Right cardiac atrium (tissue), 5 donors: Measurements from ENCODE around the gene ARMC9. TPM values are rescaled to one million over a fixed set of nuclear protein-coding genes. Genes with fewer than 3 reads are reported as not detected.
"Not testable (repeated sequence)": the region's sequence is repeated elsewhere in the genome, so short reads cannot be mapped to it uniquely, and the experiment has no call there.

Experiments
- ATAC-seq, 2 donors: fragments of 200-7000 bp; cut with Tn5 transposase; one replicate each; pipeline versions ENCODE4 v1.8.0 to v1.9.1; 2020; ENCODE audit warnings: moderate library complexity in 2 of 2, mild to moderate bottlenecking in 1 of 2
- DNase-seq, 3 donors: peaks; one replicate each; pipeline ENCODE4 v3.0.0-alpha.2; 2020
- H3K27ac ChIP-seq: one replicate; pipeline ENCODE4 v1.5.1; 2013; ENCODE audit warnings: mild to moderate bottlenecking, low read length, control low read depth, moderate library complexity
- H3K27me3 ChIP-seq: one replicate; pipeline ENCODE4 v1.6.1; 2013; ENCODE audit not compliant: control insufficient read depth, insufficient read depth
- H3K4me1 ChIP-seq: one replicate; pipeline ENCODE4 v1.6.1; 2013; ENCODE audit warnings: low read length; ENCODE audit not compliant: control insufficient read depth, insufficient read depth
- H3K4me3 ChIP-seq: one replicate; pipeline ENCODE4 v1.5.1; 2013; ENCODE audit warnings: low read length, control low read depth
- H3K9me3 ChIP-seq: one replicate; pipeline ENCODE4 v1.6.1; 2013; ENCODE audit warnings: low read length; ENCODE audit not compliant: control insufficient read depth
- WGBS: extraction: QIAGEN DNeasy Blood & Tissue Kit; methylation state at CpG from one replicate; pipeline ENCODE4 v1.1.7; 2013; 5-methylcytosine and 5-hydroxymethylcytosine counted together
- intact Hi-C, 4 donors: fragments of 100-400 bp; cut with DNase I; formaldehyde crosslinking; loops; one replicate each; pipeline versions ENCODE4 v1.11.0 to v1.14.0; 2022 to 2023
- polyA plus RNA-seq: library from polyadenylated mRNA; stranded (reverse); fragments of 200-250 nt; gene quantifications from one replicate; pipeline ENCODE4 v1.2.3, GENCODE V29; 2013
- total RNA-seq, 4 donors: library from RNA; stranded (reverse); fragmentation: NEBNext Ultra II Directional; extraction: Animal tissue kit (Norgen Biotek cat#: 25700); gene quantifications; one replicate each; pipeline ENCODE4 v1.2.1, GENCODE V29; 2021
- donor health status: healthy with polysubstance abuse.
- donor health status: DM: no; HTN: yes; CAD: no.
- donor health status: DM: no; HTN: no; CAD: no.
- donor health status: DM: no; HTN: yes; CAD: no; lungs with severe emphysema.
- donor health status: DM: yes; HTN: yes; CAD: no.

ARMC9 gene
- total and polyA plus RNA-seq, 5 donors: 1.3 to 6.8 (median 3.8) TPM

- no peaks in the 10 kb centered on the region for H3K27me3 ChIP-seq
- peak in 1 of 2 donors; percentile 29 for ATAC-seq
Observed at GRCh38 chr2:231168460-231169139, 29.8 kb upstream of the ARMC9 start.

DNA sequence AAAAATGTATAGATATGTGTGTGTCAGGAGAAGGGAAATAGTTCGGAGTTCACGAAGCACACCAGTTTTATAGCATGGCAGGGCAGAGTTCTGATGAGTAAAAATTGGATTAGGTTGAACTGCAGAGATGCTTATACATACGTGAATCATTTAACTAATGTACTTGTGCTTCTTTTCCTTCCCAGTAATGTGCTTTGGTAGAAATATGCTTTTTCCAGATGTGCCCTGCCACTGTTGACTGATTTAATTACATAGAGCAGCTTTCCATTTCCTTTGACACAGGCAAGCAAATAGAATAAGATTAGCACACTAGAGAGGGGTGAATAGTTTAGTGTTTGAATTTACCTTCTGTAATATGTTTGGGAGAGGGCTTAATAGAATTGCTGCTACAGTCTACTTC lies 28.9 kb upstream of the ARMC9 start:
- 60% methylated on average over 3 of the region's 3 CpGs for WGBS
- Histone ChIP-seq H3K27me3 (no peaks in the 10 kb centered on the region), H3K4me1 (no peaks in the 10 kb centered on the region), H3K4me3 (no peak overlapping the region), H3K27ac (no peak overlapping the region), H3K9me3 (no peaks in the 10 kb centered on the region)
- DNase-seq: no peak
- intact Hi-C loops: no loop called here
- no peak for ATAC-seq

More at GRCh38 chr2:231168460-231169139, 29.8 kb upstream of the ARMC9 start:
- Histone ChIP-seq H3K9me3 (no peaks in the 10 kb centered on the region), H3K4me1 (no peaks in the 10 kb centered on the region), H3K27ac (no peak overlapping the region), H3K4me3 (no peak overlapping the region)
- intact Hi-C loops: no loop called here
- DNase-seq: no peak
- 77% methylated on average over 4 of the region's 4 CpGs for WGBS

DNA sequence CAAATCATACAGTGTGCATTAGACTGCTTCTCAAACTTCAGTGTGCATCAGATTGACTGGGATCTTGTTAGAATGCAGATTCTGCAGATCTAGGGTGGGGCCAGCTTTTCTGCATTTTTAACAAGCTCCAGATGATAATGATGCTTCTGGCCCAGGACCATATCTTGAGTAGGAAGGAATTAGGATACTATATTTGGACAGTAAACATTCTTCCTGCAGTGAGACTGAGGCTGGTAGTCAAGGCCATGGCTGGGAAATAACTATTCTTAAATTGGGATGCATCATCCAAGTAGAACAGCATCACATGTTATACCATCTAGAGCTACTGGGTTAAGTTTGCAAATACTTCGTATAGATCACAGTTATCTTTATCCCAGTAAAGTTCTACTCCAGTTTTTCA lies 28.4 kb upstream of the ARMC9 start:
- intact Hi-C loops: loop anchor here in 1 of 4 donors (5.0 kb wide), 1 partner anchor 38 kb away; no protein-coding TSS in a partner anchor
- DNase-seq (no peak), ATAC-seq (no peak)
- no peaks in the 10 kb centered on the region for H3K9me3 ChIP-seq
- H3K4me1 ChIP-seq: no peaks in the 10 kb centered on the region
- WGBS: 35% methylated on average over 1 of the region's 1 CpG
- H3K27ac ChIP-seq: no peak overlapping the region
- H3K27me3 ChIP-seq: no peaks in the 10 kb centered on the region
- no peak overlapping the region for H3K4me3 ChIP-seq

GRCh38 chr2:231172025-231172424 lies 26.4 kb upstream of the ARMC9 start:
- Histone ChIP-seq H3K4me3 (no peak overlapping the region), H3K9me3 (no peaks in the 10 kb centered on the region), H3K27me3 (no peaks in the 10 kb centered on the region), H3K27ac (no peak overlapping the region), H3K4me1 (no peaks in the 10 kb centered on the region)
- ATAC-seq (no peak), DNase-seq (no peak)
- intact Hi-C loops: loop anchor here in 1 of 4 donors (5.0 kb wide), 1 partner anchor 40 kb away; no protein-coding TSS in a partner anchor
- WGBS: 76% methylated on average over 3 of the region's 3 CpGs

DNA sequence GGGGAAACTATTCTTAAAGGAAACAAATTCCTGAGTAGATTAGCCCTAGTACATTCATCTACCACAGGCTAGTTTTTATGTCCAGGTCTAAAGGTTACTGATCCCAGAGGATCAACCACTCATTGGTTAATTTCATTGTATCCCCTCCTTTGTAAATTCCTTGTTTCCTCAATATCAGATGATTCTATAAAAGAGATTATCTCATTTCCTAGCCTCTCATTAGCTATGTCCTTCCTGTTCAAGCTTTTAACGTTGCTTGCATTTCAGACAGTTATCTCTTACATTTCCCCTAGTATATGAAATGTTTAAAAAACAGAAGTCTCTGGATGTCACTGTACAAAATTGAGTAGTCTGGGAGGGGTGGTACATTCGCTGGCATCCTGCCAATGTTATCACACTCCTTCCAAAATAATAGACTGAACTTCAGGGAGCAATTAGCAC lies 24.2 kb upstream of the ARMC9 start:
- intact Hi-C loops: loop anchor here in 1 of 4 donors (5.0 kb wide), 1 partner anchor 42 kb away; no protein-coding TSS in a partner anchor
- Histone ChIP-seq H3K9me3 (no peaks in the 10 kb centered on the region), H3K27me3 (no peaks in the 10 kb centered on the region), H3K4me3 (no peak overlapping the region), H3K27ac (no peak overlapping the region), H3K4me1 (no peaks in the 10 kb centered on the region)
- no peak for DNase-seq
- 31% methylated on average over 2 of the region's 2 CpGs for WGBS
- peak in 1 of 2 donors; percentile 51 for ATAC-seq

DNA sequence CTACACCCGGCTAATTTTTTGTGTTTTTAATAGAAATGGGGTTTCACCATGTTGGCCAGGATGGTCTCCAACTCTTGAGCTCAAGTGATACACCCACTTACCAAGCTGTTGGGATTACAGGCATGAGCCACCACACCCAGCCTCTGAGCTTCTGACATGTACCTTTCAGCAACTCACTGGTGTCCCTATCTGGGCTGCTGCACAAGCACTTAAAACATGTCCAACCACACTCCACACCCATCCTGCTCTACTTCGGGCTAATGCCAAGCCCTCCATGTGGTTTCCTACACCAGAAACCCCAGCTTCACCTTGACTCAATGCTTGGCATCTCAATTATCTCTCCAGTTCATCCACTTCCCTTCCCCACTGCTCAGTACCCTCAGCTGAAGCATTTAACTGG lies 22.4 kb upstream of the ARMC9 start:
- DNase-seq (peak in 1 of 3 donors; percentile 62), ATAC-seq (peak; percentile 50 to 81)
- no peaks in the 10 kb centered on the region for H3K27me3 ChIP-seq
- 50% methylated on average over 2 of the region's 2 CpGs for WGBS
- no peak overlapping the region for H3K4me3 ChIP-seq
- peaks cover 7% of the 10 kb centered on the region for H3K4me1 ChIP-seq
- H3K9me3 ChIP-seq: no peaks in the 10 kb centered on the region
- intact Hi-C loops: no loop called here
- no peak overlapping the region for H3K27ac ChIP-seq

- intact Hi-C loops: no loop called here
- Histone ChIP-seq H3K27ac (no peak overlapping the region), H3K27me3 (no peaks in the 10 kb centered on the region), H3K4me3 (no peak overlapping the region), H3K4me1 (peaks cover 14% of the 10 kb centered on the region), H3K9me3 (no peaks in the 10 kb centered on the region)
- 87% methylated on average over 11 of the region's 11 CpGs for WGBS
- DNase-seq: no peak
- no peak for ATAC-seq
Observed at GRCh38 chr2:231177156-231178025, 21.0 kb upstream of the ARMC9 start.

DNA sequence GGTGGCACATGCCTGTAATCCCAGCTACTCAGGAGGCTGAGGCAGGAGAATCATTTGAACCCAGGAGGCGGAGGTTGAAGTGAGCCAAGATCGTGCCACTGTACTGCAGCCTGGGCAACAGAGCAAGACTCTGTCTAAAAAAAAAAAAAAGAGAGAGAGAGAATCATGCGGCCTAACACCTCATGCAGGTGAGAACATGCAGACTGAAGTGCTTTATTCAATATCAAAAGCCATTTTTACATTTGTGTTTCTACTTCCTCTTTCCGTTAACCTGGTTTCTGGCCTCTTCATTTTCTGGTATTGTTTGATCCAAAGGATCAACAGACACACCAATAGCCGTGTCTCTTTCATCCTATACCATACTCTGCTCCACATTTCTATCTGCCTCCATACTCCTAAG lies 19.6 kb upstream of the ARMC9 start:
- ATAC-seq, intact Hi-C loops, H3K9me3 ChIP-seq, H3K27ac ChIP-seq, H3K27me3 ChIP-seq, H3K4me3 ChIP-seq, DNase-seq: not testable (repeated sequence)
- peaks cover 17% of the 10 kb centered on the region for H3K4me1 ChIP-seq
- 92% methylated on average over 5 of the region's 5 CpGs for WGBS

GRCh38 chr2:231181860-231182512 lies 16.4 kb upstream of the ARMC9 start:
- H3K4me3 ChIP-seq: no peak overlapping the region
- H3K27me3 ChIP-seq: no peaks in the 10 kb centered on the region
- H3K9me3 ChIP-seq: no peaks in the 10 kb centered on the region
- peak overlapping the region; percentile 84 for H3K27ac ChIP-seq
- intact Hi-C loops: no loop called here
- WGBS: 36% methylated on average over 12 of the region's 12 CpGs
- ATAC-seq: peak; percentile 61 to 73
- H3K4me1 ChIP-seq: peaks cover 31% of the 10 kb centered on the region
- peak; percentile 78 to 89 (median 89) for DNase-seq

GRCh38 chr2:231182513-231182899 lies 15.9 kb upstream of the ARMC9 start:
- H3K27me3 ChIP-seq: no peaks in the 10 kb centered on the region
- DNase-seq: no peak
- 67% methylated on average over 8 of the region's 8 CpGs for WGBS
- H3K4me1 ChIP-seq: peaks cover 31% of the 10 kb centered on the region
- no peak overlapping the region for H3K4me3 ChIP-seq
- no peak for ATAC-seq
- peak overlapping the region; percentile 84 for H3K27ac ChIP-seq
- no peaks in the 10 kb centered on the region for H3K9me3 ChIP-seq
- intact Hi-C loops: no loop called here

DNA sequence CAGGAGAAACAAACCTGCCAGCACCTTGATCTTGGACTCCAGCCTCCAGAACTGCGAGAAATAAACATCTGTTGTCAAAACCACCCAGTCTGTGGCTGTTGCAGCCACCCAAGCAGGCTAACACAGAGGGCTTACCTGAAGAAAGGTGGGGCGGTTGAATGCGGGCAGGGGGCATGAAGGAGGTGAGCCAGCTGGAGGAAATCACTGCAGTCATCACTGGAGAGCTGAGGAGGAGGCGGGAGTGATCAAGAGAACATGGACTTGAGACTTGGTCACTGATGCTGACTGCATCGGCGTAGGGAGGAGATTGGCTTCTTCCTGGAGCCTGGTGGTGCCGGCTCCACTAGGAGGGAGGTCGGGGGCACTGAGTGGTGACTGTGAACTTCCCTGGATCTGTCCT lies 14.6 kb upstream of the ARMC9 start:
- no peak for ATAC-seq
- H3K27me3 ChIP-seq: no peaks in the 10 kb centered on the region
- DNase-seq: no peak
- peak overlapping the region; percentile 13 for H3K27ac ChIP-seq
- WGBS: 83% methylated on average over 8 of the region's 8 CpGs
- intact Hi-C loops: no loop called here
- no peak overlapping the region for H3K4me3 ChIP-seq
- peaks cover 31% of the 10 kb centered on the region for H3K4me1 ChIP-seq
- no peaks in the 10 kb centered on the region for H3K9me3 ChIP-seq
